Sigmoid colon (tissue), 7 donors: ENCODE results near the gene KIDINS220. TPM values are rescaled to one million over a fixed set of nuclear protein-coding genes. Genes with fewer than 3 reads are reported as not detected.

Experiments
- DNase-seq: peaks from one replicate; pipeline ENCODE4 v3.0.0-alpha.2; 2019
- H3K27ac ChIP-seq, 4 donors: fragments of 200-600 bp; sonication (generic); one replicate each; pipeline ENCODE4 v1.5.1; 2016 to 2019; ENCODE audit warnings: mild to moderate bottlenecking in 1 of 4
- H3K27me3 ChIP-seq, 3 donors: fragments of 200-600 bp; sonication (generic); one replicate each; pipeline ENCODE4 v1.5.1; 2019; ENCODE audit warnings: mild to moderate bottlenecking in 1 of 3
- H3K36me3 ChIP-seq, 4 donors: fragments of 200-600 bp; sonication (generic); one replicate each; pipeline ENCODE4 v1.5.1; 2016 to 2019
- H3K4me1 ChIP-seq, 4 donors: fragments of 200-600 bp; sonication (generic); one replicate each; pipeline ENCODE4 v1.5.1; 2017 to 2019
- H3K4me3 ChIP-seq, 4 donors: fragments of 200-600 bp; sonication (generic); one replicate each; pipeline ENCODE4 v1.5.1; 2017 to 2019; ENCODE audit warnings: mild to moderate bottlenecking in 2 of 4, moderate library complexity in 1 of 4
- H3K9me3 ChIP-seq, 4 donors: fragments of 200-600 bp in 3 of 4; sonication (generic) in 3 of 4; one replicate each; pipeline versions ENCODE4 v1.5.1 to v1.6.1; 2013 to 2019
- EP300 ChIP-seq, 4 donors: sonication (generic); formaldehyde crosslinking; IDR thresholded peaks; one replicate each; pipeline ENCODE4 v1.6.1; 2017; ENCODE audit warnings: antibody characterized with exemption in 4 of 4
- POLR2A ChIP-seq, 2 donors: fragments of 450-650 bp; IDR thresholded peaks; one replicate each; pipeline ENCODE4 v1.6.1; 2016; ENCODE audit warnings: antibody characterized with exemption in 2 of 2, mild to moderate bottlenecking in 2 of 2, moderate library complexity in 2 of 2
- POLR2AphosphoS5 ChIP-seq, 4 donors: sonication (generic); formaldehyde crosslinking; IDR thresholded peaks; one replicate each; pipeline ENCODE4 v1.6.1; 2017; ENCODE audit warnings: antibody characterized with exemption in 4 of 4
- WGBS, 2 donors: extraction: QIAGEN DNeasy Blood & Tissue Kit; methylation state at CpG; one replicate each; pipeline ENCODE4 v1.1.7; 2013; 5-methylcytosine and 5-hydroxymethylcytosine counted together
- intact Hi-C: fragments of 100-400 bp; cut with DNase I; formaldehyde crosslinking; loops from one replicate; pipeline ENCODE4 v1.15.1; 2023
- polyA plus RNA-seq, 3 donors: library from polyadenylated mRNA; stranded (reverse); fragments of 200-250 nt; gene quantifications; one replicate each; pipeline ENCODE4 v1.2.3, GENCODE V29; 2013
- total RNA-seq, 4 donors: library from RNA; depleted of rRNA; stranded (reverse); fragments of >200 nt; gene quantifications; one replicate each; pipeline ENCODE4 v1.1.0, GENCODE V29; 2016
- TF ChIP-seq, protein P1 (sequence below), 4 experiments: fragments of 450-650 bp in 3 of 4; fragments of 200-600 bp in 1 of 4; IDR thresholded peaks; one replicate each; pipeline ENCODE4 v1.5.1; 2016 to 2019; ENCODE audit warnings: antibody characterized with exemption in 4 of 4, mild to moderate bottlenecking in 3 of 4, moderate library complexity in 2 of 4
- donor health status: healthy with polysubstance abuse.
- donor health status: Bipolar disorder and iron deficiency.
- donor health status: healthy.

Gene KIDINS220
- total and polyA plus RNA-seq, 7 donors = 3.0 to 111 (median 85.7) TPM

DNA sequence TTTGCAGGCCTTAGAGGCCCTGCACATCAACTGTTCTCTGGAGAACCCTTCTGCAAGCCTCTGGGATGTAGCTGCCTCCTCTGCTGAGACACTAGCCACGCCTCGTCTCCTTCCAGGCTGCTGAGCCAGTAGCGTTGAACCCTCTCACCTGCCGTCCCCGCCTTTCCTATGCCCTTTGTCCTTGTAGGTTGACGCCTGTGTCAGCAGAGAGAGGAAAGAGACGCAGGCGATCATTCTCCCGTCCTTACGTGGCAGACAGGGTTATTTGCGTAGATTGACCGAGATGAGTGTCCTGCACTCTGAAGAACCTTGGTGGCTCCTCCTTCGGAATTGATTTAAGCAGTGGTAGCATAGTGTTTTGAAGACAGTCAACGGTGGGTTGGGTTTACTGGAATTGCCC lies 127.8 kb downstream of the KIDINS220 start:
- no peaks in the 10 kb centered on the region for H3K36me3 ChIP-seq
- no peaks in the 10 kb centered on the region for H3K4me1 ChIP-seq
- TF ChIP-seq, protein P1, sequence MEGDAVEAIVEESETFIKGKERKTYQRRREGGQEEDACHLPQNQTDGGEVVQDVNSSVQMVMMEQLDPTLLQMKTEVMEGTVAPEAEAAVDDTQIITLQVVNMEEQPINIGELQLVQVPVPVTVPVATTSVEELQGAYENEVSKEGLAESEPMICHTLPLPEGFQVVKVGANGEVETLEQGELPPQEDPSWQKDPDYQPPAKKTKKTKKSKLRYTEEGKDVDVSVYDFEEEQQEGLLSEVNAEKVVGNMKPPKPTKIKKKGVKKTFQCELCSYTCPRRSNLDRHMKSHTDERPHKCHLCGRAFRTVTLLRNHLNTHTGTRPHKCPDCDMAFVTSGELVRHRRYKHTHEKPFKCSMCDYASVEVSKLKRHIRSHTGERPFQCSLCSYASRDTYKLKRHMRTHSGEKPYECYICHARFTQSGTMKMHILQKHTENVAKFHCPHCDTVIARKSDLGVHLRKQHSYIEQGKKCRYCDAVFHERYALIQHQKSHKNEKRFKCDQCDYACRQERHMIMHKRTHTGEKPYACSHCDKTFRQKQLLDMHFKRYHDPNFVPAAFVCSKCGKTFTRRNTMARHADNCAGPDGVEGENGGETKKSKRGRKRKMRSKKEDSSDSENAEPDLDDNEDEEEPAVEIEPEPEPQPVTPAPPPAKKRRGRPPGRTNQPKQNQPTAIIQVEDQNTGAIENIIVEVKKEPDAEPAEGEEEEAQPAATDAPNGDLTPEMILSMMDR (IDR thresholded peaks at IDR 0.05) = no peak
- no peaks in the 10 kb centered on the region for H3K9me3 ChIP-seq
- DNase-seq = no peak
- no peak overlapping the region for H3K27ac ChIP-seq
- no peak overlapping the region for H3K4me3 ChIP-seq
- intact Hi-C loops = no loop called here
- WGBS, 2 donors = 26 to 75% methylated on average over 14 of the region's 14 CpGs
- H3K27me3 ChIP-seq = no peaks in the 10 kb centered on the region

DNA sequence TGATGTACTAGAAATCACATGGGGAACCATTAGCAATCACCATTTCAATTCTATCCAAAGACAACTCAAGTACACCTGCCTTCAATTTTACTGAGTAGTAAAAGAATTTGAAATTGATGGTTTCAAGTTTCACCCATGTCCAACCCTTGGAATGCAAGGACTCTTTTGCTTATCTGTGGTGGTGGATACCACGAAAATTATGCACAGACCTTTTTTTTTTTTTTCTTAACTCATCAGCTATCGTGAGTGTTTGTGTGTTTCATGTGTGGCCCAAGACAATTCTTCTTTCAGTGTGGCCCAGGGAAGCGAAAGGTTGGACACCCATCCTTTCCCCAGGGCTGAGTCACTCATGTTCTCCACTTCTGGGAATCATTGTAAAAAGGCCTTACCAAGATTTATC lies 132.5 kb downstream of the KIDINS220 start:
- no peaks in the 10 kb centered on the region for H3K27me3 ChIP-seq
- no peak for TF ChIP-seq POLR2AphosphoS5 (IDR thresholded peaks at IDR 0.05)
- TF ChIP-seq, protein P1 (IDR thresholded peaks at IDR 0.05) = no peak
- TF ChIP-seq POLR2A (IDR thresholded peaks at IDR 0.05) = no peak
- TF ChIP-seq EP300 (IDR thresholded peaks at IDR 0.05) = no peak
- DNase-seq = no peak
- H3K27ac ChIP-seq = no peak overlapping the region
- no peak overlapping the region for H3K4me3 ChIP-seq
- intact Hi-C loops = no loop called here
- H3K4me1 ChIP-seq = no peaks in the 10 kb centered on the region
- H3K36me3 ChIP-seq = no peaks in the 10 kb centered on the region
- H3K9me3 ChIP-seq = no peaks in the 10 kb centered on the region
- 76 to 80% methylated on average over 3 of the region's 3 CpGs for WGBS, 2 donors

DNA sequence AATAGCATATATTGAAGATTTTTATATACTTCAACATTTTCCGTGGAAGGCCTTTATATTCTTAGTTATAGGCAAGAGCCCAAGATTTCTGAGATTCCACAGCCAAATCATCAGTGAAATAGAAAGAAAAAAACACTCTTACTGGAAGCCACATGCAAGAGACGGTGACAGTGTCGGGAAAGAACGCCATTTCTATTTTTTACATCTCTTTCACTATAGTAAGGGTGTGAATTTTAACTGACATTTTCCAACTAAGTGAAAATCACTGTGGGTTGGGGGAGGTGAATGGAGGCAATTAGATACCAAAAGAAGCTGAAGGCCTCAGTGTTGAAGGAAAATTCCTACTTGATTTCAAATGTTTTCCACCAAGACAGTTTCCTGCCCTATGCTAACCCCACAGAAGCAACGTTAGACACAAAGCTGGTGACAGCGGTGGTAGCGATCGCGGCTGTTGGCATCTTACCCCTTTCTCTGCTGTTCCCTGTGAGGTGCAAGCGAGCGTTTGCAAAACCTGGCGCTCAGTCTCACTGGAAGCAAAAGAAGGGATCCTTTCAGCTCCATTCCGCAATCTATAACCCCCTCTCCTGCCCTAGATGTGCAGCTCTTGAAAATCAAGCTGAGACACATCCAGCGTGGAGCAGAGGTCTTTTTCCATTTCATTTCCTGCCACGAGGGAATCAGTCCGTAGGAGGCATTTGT lies 135.6 kb downstream of the KIDINS220 start:
- intact Hi-C loops = no loop called here
- Histone ChIP-seq H3K27me3 (no peaks in the 10 kb centered on the region), H3K27ac (no peak overlapping the region), H3K4me3 (no peak overlapping the region), H3K4me1 (no peaks in the 10 kb centered on the region), H3K9me3 (peaks cover 0 to 7% (median 3%) of the 10 kb centered on the region in 4 donors), H3K36me3 (no peaks in the 10 kb centered on the region)
- no peak for DNase-seq
- no peak for TF ChIP-seq EP300 (IDR thresholded peaks at IDR 0.05)
- TF ChIP-seq, protein P1 (IDR thresholded peaks at IDR 0.05) = no peak
- no peak for TF ChIP-seq POLR2A (IDR thresholded peaks at IDR 0.05)
- no peak for TF ChIP-seq POLR2AphosphoS5 (IDR thresholded peaks at IDR 0.05)
- 90 to 92% methylated on average over 16 of the region's 16 CpGs for WGBS, 2 donors

DNA sequence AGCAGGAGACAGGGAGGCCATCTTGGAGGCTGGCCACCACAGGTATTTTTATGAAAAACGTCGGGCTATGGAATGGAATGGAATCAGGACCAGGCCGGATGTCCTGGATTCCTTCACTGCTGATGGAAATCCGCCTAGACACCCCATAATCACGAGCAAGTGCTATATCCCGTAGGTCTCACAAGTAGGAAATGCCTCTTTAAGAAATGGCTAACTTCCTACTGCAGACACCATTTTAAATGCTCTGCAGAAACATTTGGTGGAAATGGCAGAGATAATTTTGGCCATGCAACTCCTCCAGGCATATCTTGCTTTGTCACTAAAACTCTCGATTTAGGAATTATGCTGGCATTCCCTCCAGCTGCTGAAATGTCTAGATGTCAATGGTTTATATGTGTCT lies 137.6 kb downstream of the KIDINS220 start:
- Histone ChIP-seq H3K27me3 (no peaks in the 10 kb centered on the region), H3K27ac (no peak overlapping the region), H3K4me1 (no peaks in the 10 kb centered on the region), H3K4me3 (no peak overlapping the region), H3K36me3 (no peaks in the 10 kb centered on the region), H3K9me3 (peaks cover 0 to 7% (median 3%) of the 10 kb centered on the region in 4 donors)
- DNase-seq = no peak
- TF ChIP-seq POLR2AphosphoS5 (IDR thresholded peaks at IDR 0.05) (no peak), EP300 (IDR thresholded peaks at IDR 0.05) (no peak), POLR2A (IDR thresholded peaks at IDR 0.05) (no peak)
- TF ChIP-seq, protein P1 (IDR thresholded peaks at IDR 0.05) = no peak
- intact Hi-C loops = no loop called here
- 90 to 93% methylated on average over 7 of the region's 7 CpGs for WGBS, 2 donors

GRCh38 chr2:8697190-8697589 lies 140.2 kb downstream of the KIDINS220 start:
- Histone ChIP-seq H3K27ac (no peak overlapping the region), H3K4me3 (no peak overlapping the region), H3K36me3 (no peaks in the 10 kb centered on the region), H3K9me3 (peaks cover 0 to 7% (median 3%) of the 10 kb centered on the region in 4 donors), H3K27me3 (no peaks in the 10 kb centered on the region), H3K4me1 (peaks cover 0 to 8% (median 3%) of the 10 kb centered on the region in 4 donors)
- DNase-seq = no peak
- 45 to 84% methylated on average over 5 of the region's 5 CpGs for WGBS, 2 donors
- intact Hi-C loops = no loop called here
- TF ChIP-seq POLR2AphosphoS5 (IDR thresholded peaks at IDR 0.05) (no peak), EP300 (IDR thresholded peaks at IDR 0.05) (no peak), POLR2A (IDR thresholded peaks at IDR 0.05) (no peak)
- TF ChIP-seq, protein P1 (IDR thresholded peaks at IDR 0.05) = no peak
